AG10803 (cell line): ENCODE measurements around the gene ARHGAP1.

ENCODE experiments used
- DNase-seq: peaks from one replicate; pipeline ENCODE4 v3.0.0; 2010; ENCODE audit warnings: low read depth
- H3K4me3 ChIP-seq: 2 replicates; pipeline ENCODE4 v1.5.1; 2011; ENCODE audit warnings: mild to moderate bottlenecking, low read length, control low read depth
- CTCF ChIP-seq: conservative IDR thresholded peaks from 2 replicates; pipeline ENCODE4 v1.5.1; 2011; ENCODE audit warnings: mild to moderate bottlenecking, low read length, control low read depth, inconsistent platforms

Gene ARHGAP1

GRCh38 chr11:46677169-46677568 lies 23.2 kb downstream of the ARHGAP1 start:
- H3K4me3 ChIP-seq, result no peak overlapping the region
- no peak for DNase-seq
- TF ChIP-seq CTCF, result no peak

GRCh38 chr11:46676436-46677158 lies 23.8 kb downstream of the ARHGAP1 start:
- DNase-seq, result no peak
- H3K4me3 ChIP-seq, result no peak overlapping the region
- no peak for TF ChIP-seq CTCF

GRCh38 chr11:46675949-46676348 lies 24.5 kb downstream of the ARHGAP1 start:
- DNase-seq, result no peak
- TF ChIP-seq CTCF, result no peak
- no peak overlapping the region for H3K4me3 ChIP-seq

- DNase-seq, result peak; percentile 82
- peak; percentile 32 for TF ChIP-seq CTCF
- no peak overlapping the region for H3K4me3 ChIP-seq
Observed at GRCh38 chr11:46675288-46675851, 25.0 kb downstream of the ARHGAP1 start.

- TF ChIP-seq CTCF, result no peak
- H3K4me3 ChIP-seq, result no peak overlapping the region
- no peak for DNase-seq
Observed at GRCh38 chr11:46674463-46675287, 25.7 kb downstream of the ARHGAP1 start.

- no peak for DNase-seq
- no peak overlapping the region for H3K4me3 ChIP-seq
- TF ChIP-seq CTCF, result no peak
Observed at GRCh38 chr11:46673713-46674462, 26.5 kb downstream of the ARHGAP1 start.
